SK-N-SH (cell line): ENCODE measurements around the gene FBXO4. TPM values are rescaled to one million over a fixed set of nuclear protein-coding genes. Genes with fewer than 3 reads are reported as not detected.

ENCODE experiments used
- CTCF ChIA-PET: fragments of 300-600, 350-600 bp; formaldehyde crosslinking; extraction: SDS; loops from one replicate; lab custom pipeline; 2021; lab: Yijun Ruan, JAX
- POLR2A ChIA-PET: fragments of 350-600 bp; sonication (Branson Sonifier 250); formaldehyde crosslinking; extraction: SDS; loops from one replicate; lab custom pipeline; 2020; ENCODE audit warnings: antibody characterized with exemption, inconsistent platforms; lab: Yijun Ruan, JAX
- DNase-seq: peaks from one replicate; pipeline ENCODE4 v3.0.0; 2012
- H2AFZ ChIP-seq: fragments of 200-600 bp; sonication (generic); 2 replicates; pipeline ENCODE4 v1.8.1; 2016; ENCODE audit warnings: antibody characterized with exemption, mild to moderate bottlenecking, low read depth
- H3F3A ChIP-seq: fragments of 200-600 bp; sonication (generic); replicated peaks from 2 replicates; pipeline ENCODE3; 2016; ENCODE audit warnings: antibody characterized with exemption, mild to moderate bottlenecking; ENCODE audit not compliant: insufficient read depth
- H3K27ac ChIP-seq, 2 experiments: fragments of 200-500 bp in 1 of 2; fragments of 200-600 bp in 1 of 2; sonication (Bioruptor generic) in 1 of 2; sonication (generic), shearing (Covaris generic) in 1 of 2; 2 replicates each; pipeline versions ENCODE4 v1.5.1 to v1.6.1; 2014 to 2016; ENCODE audit warnings: low read depth in 2 of 2, inconsistent platforms in 1 of 2, low read length in 1 of 2, mild to moderate bottlenecking in 1 of 2, mixed read lengths in 1 of 2
- H3K27me3 ChIP-seq: fragments of 200-600 bp; sonication (generic), shearing (Covaris generic); 2 replicates; pipeline ENCODE4 v1.6.1; 2016; ENCODE audit warnings: mixed run types; ENCODE audit not compliant: insufficient read depth
- H3K36me3 ChIP-seq, 2 experiments: fragments of 200-500 bp in 1 of 2; fragments of 200-600 bp in 1 of 2; sonication (Bioruptor generic) in 1 of 2; sonication (generic) in 1 of 2; replicated peaks in 1 of 2; 2 replicates each; pipeline versions ENCODE3 to v1.5.1; 2014 to 2016; ENCODE audit warnings: low read length in 1 of 2, mild to moderate bottlenecking in 1 of 2; ENCODE audit not compliant: insufficient read depth in 2 of 2, control insufficient read depth in 1 of 2
- H3K4me1 ChIP-seq, 2 experiments: fragments of 200-500 bp in 1 of 2; fragments of 200-600 bp in 1 of 2; sonication (Bioruptor generic) in 1 of 2; sonication (generic), shearing (Covaris generic) in 1 of 2; 2 replicates each; pipeline versions ENCODE4 v1.5.1 to v1.6.1; 2014 to 2016; ENCODE audit warnings: low read depth in 1 of 2, low read length in 1 of 2, mixed run types in 1 of 2; ENCODE audit not compliant: insufficient read depth in 2 of 2, control insufficient read depth in 1 of 2
- H3K4me2 ChIP-seq: fragments of 200-600 bp; sonication (generic), shearing (Covaris generic); 2 replicates; pipeline ENCODE4 v1.6.1; 2017; ENCODE audit warnings: mixed run types
- H3K4me3 ChIP-seq, 2 experiments: fragments of 200-500 bp in 1 of 2; fragments of 200-600 bp in 1 of 2; sonication (Bioruptor generic) in 1 of 2; sonication (generic), shearing (Covaris generic) in 1 of 2; 2 replicates each; pipeline versions ENCODE4 v1.5.1 to v1.8.1; 2014 to 2016; ENCODE audit warnings: low read depth in 2 of 2, inconsistent platforms in 1 of 2, low read length in 1 of 2, mild to moderate bottlenecking in 1 of 2, mixed read lengths in 1 of 2, moderate library complexity in 1 of 2
- H3K79me2 ChIP-seq: fragments of 200-600 bp; sonication (generic); 2 replicates; pipeline ENCODE4 v1.8.1; 2017; ENCODE audit warnings: mild to moderate bottlenecking; ENCODE audit not compliant: insufficient read depth
- H3K9ac ChIP-seq: fragments of 200-600 bp; sonication (generic); 2 replicates; pipeline ENCODE4 v1.6.1; 2017; ENCODE audit warnings: mixed run types
- H3K9me2 ChIP-seq: fragments of 200-600 bp; sonication (generic); 2 replicates; pipeline ENCODE4 v1.6.1; 2017; ENCODE audit warnings: mixed run types
- H3K9me3 ChIP-seq: fragments of 200-600 bp; sonication (generic); 2 replicates; pipeline ENCODE4 v1.6.1; 2017; ENCODE audit warnings: mixed run types, mild to moderate bottlenecking, moderate library complexity
- H4K20me1 ChIP-seq: fragments of 200-600 bp; sonication (generic); 2 replicates; pipeline ENCODE4 v1.6.1; 2017; ENCODE audit warnings: mild to moderate bottlenecking, mixed run types; ENCODE audit not compliant: insufficient read depth
- CHD2 ChIP-seq: fragments of 150-350 bp; IDR thresholded peaks from 2 replicates; pipeline ENCODE4 v1.6.1; 2018; ENCODE audit warnings: low read length; ENCODE audit not compliant: partially characterized antibody
- ELF1 ChIP-seq: IDR thresholded peaks from 2 replicates; pipeline ENCODE4 v1.4.0; 2012
- EZH2phosphoT487 ChIP-seq: fragments of 200-600 bp; sonication (generic); IDR thresholded peaks from 2 replicates; pipeline ENCODE4 v1.6.1; 2017; ENCODE audit warnings: low read depth, mixed run types, mild to moderate bottlenecking, antibody characterized with exemption, moderate library complexity, borderline replicate concordance
- MEF2A ChIP-seq: IDR thresholded peaks from 2 replicates; pipeline ENCODE4 v1.4.0; 2012; ENCODE audit warnings: low read depth, borderline replicate concordance
- MXI1 ChIP-seq: IDR thresholded peaks from 2 replicates; pipeline ENCODE4 v1.6.1; 2012; ENCODE audit warnings: mild to moderate bottlenecking, low read depth, low read length, improper control_type of control experiment
- NFIC ChIP-seq: IDR thresholded peaks from 2 replicates; pipeline ENCODE4 v1.4.0; 2012; ENCODE audit warnings: borderline replicate concordance
- POLR2AphosphoS5 ChIP-seq: IDR thresholded peaks from 2 replicates; pipeline ENCODE4 v1.6.1; 2012; ENCODE audit warnings: low read depth, low read length
- RAD21 ChIP-seq: IDR thresholded peaks from 2 replicates; pipeline ENCODE4 v1.6.1; 2012; ENCODE audit warnings: mild to moderate bottlenecking, low read length
- RCOR1 ChIP-seq: fragments of 150-350 bp; IDR thresholded peaks from 2 replicates; pipeline ENCODE4 v1.6.1; 2017; ENCODE audit warnings: antibody characterized with exemption, low read length
- RFX5 ChIP-seq: IDR thresholded peaks from 2 replicates; pipeline ENCODE4 v1.6.1; 2012; ENCODE audit warnings: mild to moderate bottlenecking, improper control_type of control experiment, low read length
- SIN3A ChIP-seq: IDR thresholded peaks from 2 replicates; pipeline ENCODE4 v1.6.1; 2012; ENCODE audit warnings: low read depth, mild to moderate bottlenecking, low read length, moderate library complexity, borderline replicate concordance
- TAF1 ChIP-seq: IDR thresholded peaks from 2 replicates; pipeline ENCODE4 v1.6.1; 2012; ENCODE audit warnings: low read depth, mild to moderate bottlenecking, low read length, moderate library complexity, borderline replicate concordance
- TCF12 ChIP-seq: IDR thresholded peaks from 2 replicates; pipeline ENCODE4 v1.4.0; 2012
- TEAD4 ChIP-seq: IDR thresholded peaks from 2 replicates; pipeline ENCODE4 v1.4.0; 2012; ENCODE audit warnings: mild to moderate bottlenecking, borderline replicate concordance; ENCODE audit not compliant: insufficient read depth
- YY1 ChIP-seq: IDR thresholded peaks from 2 replicates; pipeline ENCODE4 v1.4.0; 2012; ENCODE audit warnings: low read depth, mild to moderate bottlenecking
- WGBS: methylation state at CpG from one replicate; pipeline ENCODE4 v1.1.6; 2017; ENCODE audit warnings: low lambda C conversion rate; 5-methylcytosine and 5-hydroxymethylcytosine counted together
- polyA plus RNA-seq, 3 experiments: library from polyadenylated mRNA; depleted of rRNA; stranded (reverse); fragments of >200 nt; gene quantifications; 2 replicates each; pipeline ENCODE4 v1.2.3, GENCODE V29; 2012
- TF ChIP-seq, protein P1 (sequence below): IDR thresholded peaks from 2 replicates; pipeline ENCODE4 v1.6.1; 2012; ENCODE audit warnings: mild to moderate bottlenecking, low read depth, low read length, moderate library complexity
- TF ChIP-seq, protein P2 (sequence below): fragments of 150-350 bp; IDR thresholded peaks from 2 replicates; pipeline ENCODE4 v1.6.1; 2016; ENCODE audit warnings: mild to moderate bottlenecking, low read depth, low read length
- TF ChIP-seq, protein P3 (sequence below): IDR thresholded peaks from 2 replicates; pipeline ENCODE4; 2012

FBXO4 gene
- polyA plus RNA-seq, 1 of the 3 experiments (the other 2 are of a cell fraction), result 2.9 TPM

DNA sequence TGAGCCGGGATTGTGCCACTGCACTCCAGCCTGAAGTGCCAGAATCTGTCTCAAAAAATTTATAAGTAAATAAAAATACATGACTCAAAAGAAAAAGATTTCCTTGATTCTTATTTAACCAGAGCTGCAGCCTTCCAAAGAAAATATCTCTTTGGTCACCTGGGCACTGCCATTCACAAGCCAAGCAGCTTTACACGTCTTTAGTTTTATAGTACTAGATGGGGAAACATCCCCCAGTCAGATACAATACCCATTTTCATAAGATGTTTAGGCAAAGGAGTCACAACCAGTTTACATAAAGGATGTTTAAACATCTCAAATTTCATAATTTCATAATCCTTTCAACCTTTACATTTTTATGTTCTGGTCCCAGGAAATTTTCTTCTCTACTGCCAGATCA, 41.1 kb upstream of the FBXO4 start:
- Histone ChIP-seq H3K27ac (no peak overlapping the region), H3K36me3 (no peaks in the 10 kb centered on the region), H3K4me3 (no peak overlapping the region), H4K20me1 (no peaks in the 10 kb centered on the region), H3F3A (no peaks in the 10 kb centered on the region), H3K9me3 (no peaks in the 10 kb centered on the region), H3K4me1 (peaks cover 0 to 5% of the 10 kb centered on the region in 2 experiments; a peak in 1 of 4 replicates), H3K9ac (no peak overlapping the region), H3K4me2 (no peak overlapping the region), H3K27me3 (no peaks in the 10 kb centered on the region), H2AFZ (no peak overlapping the region), H3K79me2 (no peaks in the 10 kb centered on the region), H3K9me2 (no peaks in the 10 kb centered on the region)
- ChIA-PET POLR2A (interaction anchor here (1.3 kb wide), 1 partner anchor 20 kb away, joined by 5 read pairs; the partner anchor contains the start of gene RIMOC1), CTCF (interaction anchor here (0.7 to 0.9 kb wide), 2 partner anchors 33 to 173 kb away, joined by 3 read pairs; no protein-coding TSS in a partner anchor)
- no peak for DNase-seq
- WGBS, result 50% methylated on average over 2 of the region's 2 CpGs
- TF ChIP-seq RAD21 (no peak), POLR2AphosphoS5 (no peak), MEF2A (no peak), EZH2phosphoT487 (no peak), TAF1 (no peak), TEAD4 (no peak), MXI1 (no peak), NFIC (no peak), ELF1 (no peak), SIN3A (no peak), YY1 (no peak), RCOR1 (no peak), RFX5 (no peak), TCF12 (no peak), CHD2 (no peak)
- TF ChIP-seq, protein P1, sequence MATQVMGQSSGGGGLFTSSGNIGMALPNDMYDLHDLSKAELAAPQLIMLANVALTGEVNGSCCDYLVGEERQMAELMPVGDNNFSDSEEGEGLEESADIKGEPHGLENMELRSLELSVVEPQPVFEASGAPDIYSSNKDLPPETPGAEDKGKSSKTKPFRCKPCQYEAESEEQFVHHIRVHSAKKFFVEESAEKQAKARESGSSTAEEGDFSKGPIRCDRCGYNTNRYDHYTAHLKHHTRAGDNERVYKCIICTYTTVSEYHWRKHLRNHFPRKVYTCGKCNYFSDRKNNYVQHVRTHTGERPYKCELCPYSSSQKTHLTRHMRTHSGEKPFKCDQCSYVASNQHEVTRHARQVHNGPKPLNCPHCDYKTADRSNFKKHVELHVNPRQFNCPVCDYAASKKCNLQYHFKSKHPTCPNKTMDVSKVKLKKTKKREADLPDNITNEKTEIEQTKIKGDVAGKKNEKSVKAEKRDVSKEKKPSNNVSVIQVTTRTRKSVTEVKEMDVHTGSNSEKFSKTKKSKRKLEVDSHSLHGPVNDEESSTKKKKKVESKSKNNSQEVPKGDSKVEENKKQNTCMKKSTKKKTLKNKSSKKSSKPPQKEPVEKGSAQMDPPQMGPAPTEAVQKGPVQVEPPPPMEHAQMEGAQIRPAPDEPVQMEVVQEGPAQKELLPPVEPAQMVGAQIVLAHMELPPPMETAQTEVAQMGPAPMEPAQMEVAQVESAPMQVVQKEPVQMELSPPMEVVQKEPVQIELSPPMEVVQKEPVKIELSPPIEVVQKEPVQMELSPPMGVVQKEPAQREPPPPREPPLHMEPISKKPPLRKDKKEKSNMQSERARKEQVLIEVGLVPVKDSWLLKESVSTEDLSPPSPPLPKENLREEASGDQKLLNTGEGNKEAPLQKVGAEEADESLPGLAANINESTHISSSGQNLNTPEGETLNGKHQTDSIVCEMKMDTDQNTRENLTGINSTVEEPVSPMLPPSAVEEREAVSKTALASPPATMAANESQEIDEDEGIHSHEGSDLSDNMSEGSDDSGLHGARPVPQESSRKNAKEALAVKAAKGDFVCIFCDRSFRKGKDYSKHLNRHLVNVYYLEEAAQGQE, result no peak
- TF ChIP-seq, protein P2, sequence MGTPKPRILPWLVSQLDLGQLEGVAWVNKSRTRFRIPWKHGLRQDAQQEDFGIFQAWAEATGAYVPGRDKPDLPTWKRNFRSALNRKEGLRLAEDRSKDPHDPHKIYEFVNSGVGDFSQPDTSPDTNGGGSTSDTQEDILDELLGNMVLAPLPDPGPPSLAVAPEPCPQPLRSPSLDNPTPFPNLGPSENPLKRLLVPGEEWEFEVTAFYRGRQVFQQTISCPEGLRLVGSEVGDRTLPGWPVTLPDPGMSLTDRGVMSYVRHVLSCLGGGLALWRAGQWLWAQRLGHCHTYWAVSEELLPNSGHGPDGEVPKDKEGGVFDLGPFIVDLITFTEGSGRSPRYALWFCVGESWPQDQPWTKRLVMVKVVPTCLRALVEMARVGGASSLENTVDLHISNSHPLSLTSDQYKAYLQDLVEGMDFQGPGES, result no peak
- TF ChIP-seq, protein P3, sequence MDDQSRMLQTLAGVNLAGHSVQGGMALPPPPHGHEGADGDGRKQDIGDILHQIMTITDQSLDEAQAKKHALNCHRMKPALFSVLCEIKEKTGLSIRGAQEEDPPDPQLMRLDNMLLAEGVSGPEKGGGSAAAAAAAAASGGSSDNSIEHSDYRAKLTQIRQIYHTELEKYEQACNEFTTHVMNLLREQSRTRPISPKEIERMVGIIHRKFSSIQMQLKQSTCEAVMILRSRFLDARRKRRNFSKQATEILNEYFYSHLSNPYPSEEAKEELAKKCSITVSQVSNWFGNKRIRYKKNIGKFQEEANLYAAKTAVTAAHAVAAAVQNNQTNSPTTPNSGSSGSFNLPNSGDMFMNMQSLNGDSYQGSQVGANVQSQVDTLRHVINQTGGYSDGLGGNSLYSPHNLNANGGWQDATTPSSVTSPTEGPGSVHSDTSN, result no peak
